Sigmoid colon (tissue), 7 donors: Measurements from ENCODE around the gene RNF10. TPM values are rescaled to one million over a fixed set of nuclear protein-coding genes. Genes with fewer than 3 reads are reported as not detected.

Experiments
- DNase-seq: peaks from one replicate; pipeline ENCODE4 v3.0.0-alpha.2; 2019
- H3K27ac ChIP-seq, 4 donors: fragments of 200-600 bp; sonication (generic); one replicate each; pipeline ENCODE4 v1.5.1; 2016 to 2019; ENCODE audit warnings: mild to moderate bottlenecking in 1 of 4
- H3K27me3 ChIP-seq, 3 donors: fragments of 200-600 bp; sonication (generic); one replicate each; pipeline ENCODE4 v1.5.1; 2019; ENCODE audit warnings: mild to moderate bottlenecking in 1 of 3
- H3K36me3 ChIP-seq, 4 donors: fragments of 200-600 bp; sonication (generic); one replicate each; pipeline ENCODE4 v1.5.1; 2016 to 2019
- H3K4me1 ChIP-seq, 4 donors: fragments of 200-600 bp; sonication (generic); one replicate each; pipeline ENCODE4 v1.5.1; 2017 to 2019
- H3K4me3 ChIP-seq, 4 donors: fragments of 200-600 bp; sonication (generic); one replicate each; pipeline ENCODE4 v1.5.1; 2017 to 2019; ENCODE audit warnings: mild to moderate bottlenecking in 2 of 4, moderate library complexity in 1 of 4
- H3K9me3 ChIP-seq, 4 donors: fragments of 200-600 bp in 3 of 4; sonication (generic) in 3 of 4; one replicate each; pipeline versions ENCODE4 v1.5.1 to v1.6.1; 2013 to 2019
- EP300 ChIP-seq, 4 donors: sonication (generic); formaldehyde crosslinking; IDR thresholded peaks; one replicate each; pipeline ENCODE4 v1.6.1; 2017; ENCODE audit warnings: antibody characterized with exemption in 4 of 4
- POLR2A ChIP-seq, 2 donors: fragments of 450-650 bp; IDR thresholded peaks; one replicate each; pipeline ENCODE4 v1.6.1; 2016; ENCODE audit warnings: antibody characterized with exemption in 2 of 2, mild to moderate bottlenecking in 2 of 2, moderate library complexity in 2 of 2
- POLR2AphosphoS5 ChIP-seq, 4 donors: sonication (generic); formaldehyde crosslinking; IDR thresholded peaks; one replicate each; pipeline ENCODE4 v1.6.1; 2017; ENCODE audit warnings: antibody characterized with exemption in 4 of 4
- WGBS, 2 donors: extraction: QIAGEN DNeasy Blood & Tissue Kit; methylation state at CpG; one replicate each; pipeline ENCODE4 v1.1.7; 2013; 5-methylcytosine and 5-hydroxymethylcytosine counted together
- intact Hi-C: fragments of 100-400 bp; cut with DNase I; formaldehyde crosslinking; loops from one replicate; pipeline ENCODE4 v1.15.1; 2023
- polyA plus RNA-seq, 3 donors: library from polyadenylated mRNA; stranded (reverse); fragments of 200-250 nt; gene quantifications; one replicate each; pipeline ENCODE4 v1.2.3, GENCODE V29; 2013
- total RNA-seq, 4 donors: library from RNA; depleted of rRNA; stranded (reverse); fragments of >200 nt; gene quantifications; one replicate each; pipeline ENCODE4 v1.1.0, GENCODE V29; 2016
- TF ChIP-seq, protein P1 (sequence below), 4 experiments: fragments of 450-650 bp in 3 of 4; fragments of 200-600 bp in 1 of 4; IDR thresholded peaks; one replicate each; pipeline ENCODE4 v1.5.1; 2016 to 2019; ENCODE audit warnings: antibody characterized with exemption in 4 of 4, mild to moderate bottlenecking in 3 of 4, moderate library complexity in 2 of 4
- donor health status: healthy with polysubstance abuse.
- donor health status: Bipolar disorder and iron deficiency.
- donor health status: healthy.

The RNF10 gene
- total and polyA plus RNA-seq, 7 donors = 106 to 177 (median 115) TPM

- no peak for DNase-seq
- peaks cover 0 to 11% (median 7%) of the 10 kb centered on the region in 4 donors for H3K4me1 ChIP-seq
- H3K36me3 ChIP-seq = peaks cover 41 to 93% (median 59%) of the 10 kb centered on the region in 4 donors
- no peaks in the 10 kb centered on the region for H3K9me3 ChIP-seq
- WGBS, 2 donors = 93 to 99% methylated on average over 2 of the region's 2 CpGs
- H3K4me3 ChIP-seq = no peak overlapping the region
- intact Hi-C loops = no loop called here
- H3K27ac ChIP-seq = no peak overlapping the region
- TF ChIP-seq POLR2A (IDR thresholded peaks at IDR 0.05) = no peak
- no peak for TF ChIP-seq EP300 (IDR thresholded peaks at IDR 0.05)
- no peak for TF ChIP-seq POLR2AphosphoS5 (IDR thresholded peaks at IDR 0.05)
- TF ChIP-seq, protein P1, sequence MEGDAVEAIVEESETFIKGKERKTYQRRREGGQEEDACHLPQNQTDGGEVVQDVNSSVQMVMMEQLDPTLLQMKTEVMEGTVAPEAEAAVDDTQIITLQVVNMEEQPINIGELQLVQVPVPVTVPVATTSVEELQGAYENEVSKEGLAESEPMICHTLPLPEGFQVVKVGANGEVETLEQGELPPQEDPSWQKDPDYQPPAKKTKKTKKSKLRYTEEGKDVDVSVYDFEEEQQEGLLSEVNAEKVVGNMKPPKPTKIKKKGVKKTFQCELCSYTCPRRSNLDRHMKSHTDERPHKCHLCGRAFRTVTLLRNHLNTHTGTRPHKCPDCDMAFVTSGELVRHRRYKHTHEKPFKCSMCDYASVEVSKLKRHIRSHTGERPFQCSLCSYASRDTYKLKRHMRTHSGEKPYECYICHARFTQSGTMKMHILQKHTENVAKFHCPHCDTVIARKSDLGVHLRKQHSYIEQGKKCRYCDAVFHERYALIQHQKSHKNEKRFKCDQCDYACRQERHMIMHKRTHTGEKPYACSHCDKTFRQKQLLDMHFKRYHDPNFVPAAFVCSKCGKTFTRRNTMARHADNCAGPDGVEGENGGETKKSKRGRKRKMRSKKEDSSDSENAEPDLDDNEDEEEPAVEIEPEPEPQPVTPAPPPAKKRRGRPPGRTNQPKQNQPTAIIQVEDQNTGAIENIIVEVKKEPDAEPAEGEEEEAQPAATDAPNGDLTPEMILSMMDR (IDR thresholded peaks at IDR 0.05) = no peak
- no peaks in the 10 kb centered on the region for H3K27me3 ChIP-seq
Measured at GRCh38 chr12:120557589-120557988, 23.4 kb downstream of the RNF10 start.

DNA sequence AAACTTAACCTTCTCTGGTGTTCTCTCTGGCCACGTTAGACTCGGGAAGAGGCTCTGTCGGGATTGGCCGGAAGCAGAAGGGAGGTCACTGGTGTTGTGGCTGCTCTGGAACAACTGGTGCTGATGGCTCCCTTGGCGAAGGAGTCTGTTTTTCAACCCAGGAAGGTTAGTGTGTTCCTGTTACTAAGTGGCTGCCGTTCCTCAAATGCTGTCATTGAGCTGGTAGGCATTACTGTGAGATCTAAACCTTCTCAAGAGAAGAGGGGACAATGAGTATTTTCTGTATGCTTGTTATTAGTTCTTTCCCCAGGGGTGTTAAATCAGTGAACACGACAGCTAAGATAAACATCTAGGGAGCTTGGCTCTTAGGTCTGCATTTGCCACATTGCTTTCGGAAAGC, 28.8 kb downstream of the RNF10 start:
- intact Hi-C loops = no loop called here
- peak; percentile 74 for DNase-seq
- Histone ChIP-seq H3K36me3 (peaks cover 51 to 97% (median 75%) of the 10 kb centered on the region in 4 donors), H3K9me3 (no peaks in the 10 kb centered on the region), H3K27me3 (no peaks in the 10 kb centered on the region), H3K27ac (peak overlapping the region; percentile 68 to 84 (median 76)), H3K4me3 (no peak overlapping the region), H3K4me1 (peaks cover 0 to 28% (median 18%) of the 10 kb centered on the region in 4 donors)
- 89 to 90% methylated on average over 8 of the region's 8 CpGs for WGBS, 2 donors
- peak in 3 of 4 donors; percentile 42 to 71 (median 60) for TF ChIP-seq POLR2AphosphoS5 (IDR thresholded peaks at IDR 0.05)
- TF ChIP-seq EP300 (IDR thresholded peaks at IDR 0.05) = peak in 2 of 4 donors; percentile 2 to 57
- TF ChIP-seq, protein P1 (IDR thresholded peaks at IDR 0.05) = no peak

DNA sequence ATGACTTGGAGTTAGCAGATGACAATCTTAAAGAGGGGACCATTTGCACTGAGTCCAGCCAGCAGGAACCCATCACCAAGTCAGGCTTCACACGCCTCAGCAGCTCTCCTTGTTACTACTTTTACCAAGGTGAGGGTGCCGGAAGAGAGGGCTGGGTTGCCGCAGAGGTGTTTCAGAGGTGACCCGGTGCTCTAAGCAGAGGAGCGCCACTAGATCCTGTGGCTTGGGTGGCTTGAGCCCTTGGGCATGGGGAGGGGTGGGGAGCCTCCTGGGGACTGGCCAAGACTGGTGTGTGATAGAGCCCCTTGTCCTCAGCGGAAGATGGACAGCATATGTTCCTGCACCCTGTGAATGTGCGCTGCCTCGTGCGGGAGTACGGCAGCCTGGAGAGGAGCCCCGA, 29.3 kb downstream of the RNF10 start:
- peak overlapping the region; percentile 68 to 84 (median 76) for H3K27ac ChIP-seq
- no peaks in the 10 kb centered on the region for H3K27me3 ChIP-seq
- DNase-seq = peak; percentile 56
- TF ChIP-seq POLR2AphosphoS5 (IDR thresholded peaks at IDR 0.05) = no peak
- H3K4me3 ChIP-seq = no peak overlapping the region
- H3K9me3 ChIP-seq = no peaks in the 10 kb centered on the region
- 96 to 97% methylated on average over 11 of the region's 11 CpGs for WGBS, 2 donors
- H3K4me1 ChIP-seq = peaks cover 0 to 28% (median 18%) of the 10 kb centered on the region in 4 donors
- intact Hi-C loops = no loop called here
- peaks cover 50 to 97% (median 78%) of the 10 kb centered on the region in 4 donors for H3K36me3 ChIP-seq

- Histone ChIP-seq H3K9me3 (no peaks in the 10 kb centered on the region), H3K4me1 (no peaks in the 10 kb centered on the region), H3K27me3 (no peaks in the 10 kb centered on the region), H3K27ac (no peak overlapping the region), H3K4me3 (no peak overlapping the region), H3K36me3 (peaks cover 64 to 100% (median 83%) of the 10 kb centered on the region in 4 donors)
- intact Hi-C loops = no loop called here
- no peak for DNase-seq
- 80 to 88% methylated on average over 5 of the region's 5 CpGs for WGBS, 2 donors
- TF ChIP-seq POLR2A (IDR thresholded peaks at IDR 0.05) = no peak
- no peak for TF ChIP-seq EP300 (IDR thresholded peaks at IDR 0.05)
- TF ChIP-seq, protein P1 (IDR thresholded peaks at IDR 0.05) = no peak
Measured at GRCh38 chr12:120571299-120571698, 37.1 kb downstream of the RNF10 start.

DNA sequence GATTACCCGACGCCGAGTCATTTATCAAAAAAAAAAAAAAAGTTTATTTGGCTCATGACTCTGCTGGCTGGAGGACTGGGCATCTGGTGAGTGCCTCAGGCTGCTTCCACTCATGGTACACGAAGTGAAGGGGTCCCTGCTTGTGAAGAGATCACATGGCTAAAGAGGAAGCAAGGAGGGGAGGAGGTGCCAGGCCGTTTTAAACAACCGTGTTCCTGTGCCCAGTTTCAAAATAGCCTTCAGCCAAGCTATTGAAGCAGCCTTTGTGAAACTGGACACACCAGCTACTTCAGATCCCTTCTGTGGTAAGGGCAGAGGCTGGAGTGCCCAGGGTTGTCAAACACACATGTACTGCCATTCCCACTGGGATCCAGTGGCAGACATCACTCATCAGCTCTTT, 39.4 kb downstream of the RNF10 start:
- Histone ChIP-seq H3K36me3 (peaks cover 62 to 100% (median 85%) of the 10 kb centered on the region in 4 donors), H3K27me3 (no peaks in the 10 kb centered on the region), H3K4me3 (no peak overlapping the region), H3K27ac (no peak overlapping the region), H3K9me3 (no peaks in the 10 kb centered on the region), H3K4me1 (no peaks in the 10 kb centered on the region)
- DNase-seq = no peak
- 80% methylated on average over 6 of the region's 6 CpGs for WGBS, 2 donors
- TF ChIP-seq EP300 (IDR thresholded peaks at IDR 0.05) (no peak), POLR2AphosphoS5 (IDR thresholded peaks at IDR 0.05) (no peak), POLR2A (IDR thresholded peaks at IDR 0.05) (no peak)
- TF ChIP-seq, protein P1 (IDR thresholded peaks at IDR 0.05) = no peak
- intact Hi-C loops = no loop called here
